ENCODE results near the gene PPP1R3F.

PPP1R3F gene

GRCh38 chrX:49277535-49277830, 7.9 kb downstream of the PPP1R3F start:
- no peak overlapping the region for H3K4me3 ChIP-seq (replicated peaks in 1 of 2; ENCODE audit: low read depth in 2 of 2, low read length in 2 of 2)
- no peak for DNase-seq (ENCODE audit: low read depth in 2 of 2)
- no peak for TF ChIP-seq CTCF (IDR thresholded peaks at IDR 0.05; ENCODE audit: low read depth, low read length)

- no peak for DNase-seq (ENCODE audit: low read depth in 2 of 2)
- no peak overlapping the region for H3K4me3 ChIP-seq (replicated peaks in 1 of 2; ENCODE audit: low read depth in 2 of 2, low read length in 2 of 2)
- no peak for TF ChIP-seq CTCF (IDR thresholded peaks at IDR 0.05; ENCODE audit: low read depth, low read length)
Observed at GRCh38 chrX:49278081-49278480, 8.5 kb downstream of the PPP1R3F start.

GRCh38 chrX:49282647-49283011, 13.0 kb downstream of the PPP1R3F start:
- H3K4me3 ChIP-seq (replicated peaks in 1 of 2; ENCODE audit: low read depth in 2 of 2, low read length in 2 of 2): no peak overlapping the region
- TF ChIP-seq CTCF (IDR thresholded peaks at IDR 0.05; ENCODE audit: low read depth, low read length): peak; percentile 34
- peak; percentile 43 to 58 for DNase-seq (ENCODE audit: low read depth in 2 of 2)

GRCh38 chrX:49284212-49284611, 14.6 kb downstream of the PPP1R3F start:
- H3K4me3 ChIP-seq (replicated peaks in 1 of 2; ENCODE audit: low read depth in 2 of 2, low read length in 2 of 2): no peak overlapping the region
- no peak for DNase-seq (ENCODE audit: low read depth in 2 of 2)
- TF ChIP-seq CTCF (IDR thresholded peaks at IDR 0.05; ENCODE audit: low read depth, low read length): no peak

GRCh38 chrX:49286136-49286535, 16.5 kb downstream of the PPP1R3F start:
- DNase-seq (ENCODE audit: low read depth in 2 of 2): no peak
- TF ChIP-seq CTCF (IDR thresholded peaks at IDR 0.05; ENCODE audit: low read depth, low read length): no peak
- H3K4me3 ChIP-seq (replicated peaks in 1 of 2; ENCODE audit: low read depth in 2 of 2, low read length in 2 of 2): no peak overlapping the region

- no peak for TF ChIP-seq CTCF (IDR thresholded peaks at IDR 0.05; ENCODE audit: low read depth, low read length)
- H3K4me3 ChIP-seq (replicated peaks in 1 of 2; ENCODE audit: low read depth in 2 of 2, low read length in 2 of 2): no peak overlapping the region
- no peak for DNase-seq (ENCODE audit: low read depth in 2 of 2)
Observed at GRCh38 chrX:49286581-49286980, 17.0 kb downstream of the PPP1R3F start.

GRCh38 chrX:49287665-49288064, 18.1 kb downstream of the PPP1R3F start:
- no peak for TF ChIP-seq CTCF (IDR thresholded peaks at IDR 0.05; ENCODE audit: low read depth, low read length)
- DNase-seq (ENCODE audit: low read depth in 2 of 2): no peak
- no peak overlapping the region for H3K4me3 ChIP-seq (replicated peaks in 1 of 2; ENCODE audit: low read depth in 2 of 2, low read length in 2 of 2)

Measured in cardiac fibroblast (primary cell).